ENCODE results near the gene SCN9A.

DNA sequence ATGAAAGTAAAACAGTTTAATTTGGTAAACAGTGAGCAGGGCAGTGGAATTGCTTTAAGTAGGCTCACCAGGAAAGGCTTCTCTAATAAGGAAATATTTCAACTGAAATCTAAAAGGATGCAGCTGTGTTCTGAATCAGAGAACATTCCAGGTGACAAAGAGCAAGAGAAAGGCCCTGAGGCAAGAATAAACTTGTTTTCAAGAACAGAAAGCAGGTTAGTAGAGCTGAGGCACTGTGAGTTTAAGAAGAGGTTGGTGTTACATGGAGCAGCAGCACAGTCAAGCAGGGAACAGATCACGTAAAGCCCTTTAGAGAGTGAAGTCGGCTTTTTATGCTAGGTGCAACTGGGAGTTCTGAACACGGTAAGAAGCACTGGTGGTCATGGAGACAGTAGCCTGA lies 191.0 kb downstream of the SCN9A start:
- TF ChIP-seq ZFP3 (tag by site-specific recombination; IDR thresholded peaks at IDR 0.05; ENCODE audit: low read depth): no peak
- TF ChIP-seq, protein P1, sequence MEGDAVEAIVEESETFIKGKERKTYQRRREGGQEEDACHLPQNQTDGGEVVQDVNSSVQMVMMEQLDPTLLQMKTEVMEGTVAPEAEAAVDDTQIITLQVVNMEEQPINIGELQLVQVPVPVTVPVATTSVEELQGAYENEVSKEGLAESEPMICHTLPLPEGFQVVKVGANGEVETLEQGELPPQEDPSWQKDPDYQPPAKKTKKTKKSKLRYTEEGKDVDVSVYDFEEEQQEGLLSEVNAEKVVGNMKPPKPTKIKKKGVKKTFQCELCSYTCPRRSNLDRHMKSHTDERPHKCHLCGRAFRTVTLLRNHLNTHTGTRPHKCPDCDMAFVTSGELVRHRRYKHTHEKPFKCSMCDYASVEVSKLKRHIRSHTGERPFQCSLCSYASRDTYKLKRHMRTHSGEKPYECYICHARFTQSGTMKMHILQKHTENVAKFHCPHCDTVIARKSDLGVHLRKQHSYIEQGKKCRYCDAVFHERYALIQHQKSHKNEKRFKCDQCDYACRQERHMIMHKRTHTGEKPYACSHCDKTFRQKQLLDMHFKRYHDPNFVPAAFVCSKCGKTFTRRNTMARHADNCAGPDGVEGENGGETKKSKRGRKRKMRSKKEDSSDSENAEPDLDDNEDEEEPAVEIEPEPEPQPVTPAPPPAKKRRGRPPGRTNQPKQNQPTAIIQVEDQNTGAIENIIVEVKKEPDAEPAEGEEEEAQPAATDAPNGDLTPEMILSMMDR (tag by site-specific recombination; IDR thresholded peaks at IDR 0.05): no peak
- TF ChIP-seq ZNF600 (tag by site-specific recombination; IDR thresholded peaks at IDR 0.05): no peak
- no peak for TF ChIP-seq ZNF544 (tag by site-specific recombination; IDR thresholded peaks at IDR 0.05)
- TF ChIP-seq ZNF747 (tag by site-specific recombination; IDR thresholded peaks at IDR 0.05): no peak
